Measurements from ENCODE around the gene MMP13. TPM values are rescaled to one million over a fixed set of nuclear protein-coding genes. Genes with fewer than 3 reads are reported as not detected.
A peak's percentile ranks its signal among the peaks of the same experiment; 100 is the strongest.

The MMP13 gene
- total RNA-seq, 1 experiment from 2014 or later = not detected

GRCh38 chr11:102971766-102972165 is 16.2 kb upstream of the MMP13 start:
- Histone ChIP-seq H4K5ac (ENCODE audit: insufficient read length, low read depth, low read length) (no peak overlapping the region), H4K91ac (ENCODE audit: insufficient read length, low read depth, low read length) (no peak overlapping the region), H4K20me1 (ENCODE audit: control insufficient read depth, insufficient read depth, insufficient read length) (no peaks in the 10 kb centered on the region), H3K4me1 (ENCODE audit: insufficient read depth, low read length) (no peaks in the 10 kb centered on the region; the same call in 1 of the 2 replicates), H2BK15ac (ENCODE audit: low read depth, low read length) (no peak overlapping the region), H2BK20ac (ENCODE audit: low read depth, low read length, poor library complexity, severe bottlenecking) (no peak overlapping the region), H3K27me3 (ENCODE audit: insufficient read depth, low read length) (no peaks in the 10 kb centered on the region), H4K8ac (replicated peaks; ENCODE audit: insufficient read length, low read depth, low read length) (no peak overlapping the region), H3K9ac (ENCODE audit: extremely low read depth, insufficient read length, low read length) (no peak overlapping the region), H3K9me3 (ENCODE audit: control insufficient read depth, low read depth, low read length) (no peaks in the 10 kb centered on the region), H3K23ac (ENCODE audit: insufficient read length, low read depth, low read length) (no peak overlapping the region), H3K14ac (ENCODE audit: insufficient read depth, low read length) (no peak overlapping the region), H2BK12ac (ENCODE audit: insufficient read length, low read depth, low read length) (no peak overlapping the region), H2AK5ac (ENCODE audit: insufficient read length, low read length) (no peak overlapping the region), H3K23me2 (ENCODE audit: insufficient read length, low read depth, low read length, poor library complexity, severe bottlenecking) (no peaks in the 10 kb centered on the region), H3K4me2 (ENCODE audit: insufficient read depth, insufficient read length, low read length) (peak overlapping the region; percentile 20), H2BK5ac (ENCODE audit: insufficient read length, low read length) (no peak overlapping the region), H2AFZ (ENCODE audit: low read length) (no peak overlapping the region), H3T11ph (ENCODE audit: low read length) (no peak overlapping the region), H3K56ac (ENCODE audit: insufficient read length, low read depth, low read length) (no peak overlapping the region), H3K27ac (ENCODE audit: insufficient read length, low read depth, low read length) (no peak overlapping the region), H3K18ac (ENCODE audit: insufficient read length, low read depth, low read length) (no peak overlapping the region), H3K79me2 (ENCODE audit: insufficient read depth, low read length) (no peaks in the 10 kb centered on the region), H3K4ac (ENCODE audit: low read depth, low read length) (no peak overlapping the region; the same call in 1 of the 2 replicates), H3K79me1 (ENCODE audit: insufficient read depth, low read depth, low read length, poor library complexity, severe bottlenecking) (no peaks in the 10 kb centered on the region), H2BK120ac (ENCODE audit: low read depth, low read length, poor library complexity, severe bottlenecking) (no peak overlapping the region)
- TF ChIP-seq CTCF (conservative IDR thresholded peaks at IDR 0.05) = no peak
- Mint-ChIP-seq H3K27ac (no peak overlapping the region; a peak in 1 of 7 replicates), H3K9me3 (no peaks in the 10 kb centered on the region; a peak in 1 of 5 replicates), H3K4me1 (peaks cover 7 to 12% of the 10 kb centered on the region in 2 experiments), H3K36me3 (ENCODE audit: insufficient read depth in 1 of 3, low read depth in 3 of 3) (no peaks in the 10 kb centered on the region), H3K4me3 (no peak overlapping the region), H3K27me3 (ENCODE audit: low read depth) (no peaks in the 10 kb centered on the region)
- DNase-seq = no peak

All from H9 (cell line).